MCF 10A (cell line): Measurements from ENCODE around the gene SEZ6L. TPM values are rescaled to one million over a fixed set of nuclear protein-coding genes. Genes with fewer than 3 reads are reported as not detected.

Source experiments
- BruUV-seq: library from RNA; stranded (reverse); fragments of 400-500 nt; replicated peaks from 2 replicates; lab custom pipeline; 2021; lab: Mats Ljungman, UMichigan
- CTCF ChIA-PET: fragments of 300-600 bp; sonication (Branson Sonifier 250); formaldehyde crosslinking; extraction: SDS; loops from one replicate; lab custom pipeline; 2021; ENCODE audit warnings: antibody characterized with exemption, inconsistent platforms; lab: Yijun Ruan, JAX
- POLR2A ChIA-PET: fragments of 300-600, 350-650 bp; sonication (Branson Sonifier 250); formaldehyde crosslinking; extraction: SDS; loops from one replicate; lab custom pipeline; 2020; ENCODE audit warnings: antibody characterized with exemption, inconsistent platforms; lab: Yijun Ruan, JAX
- DNase-seq: peaks from one replicate; pipeline ENCODE4 v3.0.0-alpha.2; 2018; ENCODE audit not compliant: unreplicated experiment
- H3K27ac Mint-ChIP-seq: one replicate; pipeline ENCODE4 v1.8.0; 2022; ENCODE audit warnings: mild to moderate bottlenecking, low read depth, mixed read lengths; ENCODE audit not compliant: unreplicated experiment
- H3K27me3 Mint-ChIP-seq: one replicate; pipeline ENCODE4 v1.8.0; 2022; ENCODE audit warnings: mixed read lengths; ENCODE audit not compliant: insufficient read depth, unreplicated experiment
- H3K36me3 Mint-ChIP-seq: one replicate; pipeline ENCODE4 v1.8.0; 2022; ENCODE audit warnings: mild to moderate bottlenecking, moderate library complexity, mixed read lengths; ENCODE audit not compliant: insufficient read depth, unreplicated experiment
- H3K4me1 Mint-ChIP-seq: one replicate; pipeline ENCODE4 v1.8.0; 2022; ENCODE audit warnings: mixed read lengths; ENCODE audit not compliant: insufficient read depth, unreplicated experiment
- H3K4me3 Mint-ChIP-seq: one replicate; pipeline ENCODE4 v1.8.0; 2022; ENCODE audit warnings: mild to moderate bottlenecking, moderate library complexity, mixed read lengths; ENCODE audit not compliant: unreplicated experiment
- H3K9me3 Mint-ChIP-seq: one replicate; pipeline ENCODE4 v1.8.0; 2022; ENCODE audit warnings: mixed read lengths; ENCODE audit not compliant: unreplicated experiment
- CTCF ChIP-seq: fragments of 200-600 bp; IDR thresholded peaks from one replicate; pipeline ENCODE4 v1.8.0; 2022; ENCODE audit warnings: antibody characterized with exemption, mild to moderate bottlenecking; ENCODE audit not compliant: unreplicated experiment
- intact Hi-C: fragments of 100-400 bp; cut with micrococcal nuclease; formaldehyde crosslinking; loops from 2 replicates; pipeline ENCODE4 v1.14.1; 2022
- total RNA-seq: library from RNA; stranded (reverse); gene quantifications from 2 replicates; pipeline ENCODE4 v1.2.3, GENCODE V29; 2022

SEZ6L gene
- total RNA-seq, 1 experiment from 2014 or later: not detected

DNA sequence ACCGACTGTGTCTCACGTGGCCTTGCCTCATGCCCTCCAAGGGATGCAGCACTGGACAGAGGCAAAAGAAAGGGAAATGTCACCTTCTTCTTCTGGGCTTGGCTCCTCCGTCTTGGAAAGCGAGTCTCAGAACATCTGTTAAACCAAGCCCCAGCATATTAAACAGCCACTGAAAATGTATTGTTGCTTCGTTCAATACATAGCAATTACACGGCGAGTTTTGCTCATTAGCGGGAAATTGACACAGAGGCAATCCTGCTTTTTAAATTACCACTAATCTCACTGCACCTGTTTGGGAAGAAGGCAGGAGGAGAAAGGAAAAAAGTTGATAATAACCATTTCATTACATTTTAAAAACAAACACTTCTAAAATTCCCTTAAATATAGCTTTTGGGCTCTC lies 72.1 kb downstream of the SEZ6L start:
- Mint-ChIP-seq H3K27me3 (peaks cover 62% of the 10 kb centered on the region), H3K9me3 (no peaks in the 10 kb centered on the region), H3K4me1 (no peaks in the 10 kb centered on the region)

DNA sequence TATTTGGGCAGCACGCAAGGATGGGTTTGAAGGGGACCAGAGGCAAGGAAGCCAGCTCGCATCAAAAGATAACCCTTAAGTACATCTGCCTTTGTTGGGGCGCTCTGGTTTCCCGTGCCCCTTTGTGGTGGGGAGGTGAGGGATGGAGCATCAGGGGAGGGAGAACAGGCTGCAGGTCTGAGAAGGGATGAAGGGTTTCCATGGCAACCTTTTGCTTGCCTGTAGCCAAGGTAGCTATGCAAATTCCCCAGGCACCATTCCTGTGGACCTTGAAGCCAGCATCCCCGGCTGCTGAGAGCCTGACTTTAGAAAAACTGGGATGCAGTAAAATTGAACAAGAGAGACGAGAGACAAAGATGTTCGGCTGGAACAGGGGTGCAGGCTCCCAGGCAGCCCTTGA lies 75.7 kb downstream of the SEZ6L start:
- H3K9me3 Mint-ChIP-seq: no peaks in the 10 kb centered on the region
- ChIA-PET CTCF (no interaction called here), POLR2A (no interaction called here)
- H3K27me3 Mint-ChIP-seq: peaks cover 64% of the 10 kb centered on the region
- H3K4me3 Mint-ChIP-seq: no peak overlapping the region
- DNase-seq: no peak
- intact Hi-C loops: no loop called here
- no peak overlapping the region for H3K27ac Mint-ChIP-seq
- no peaks in the 10 kb centered on the region for H3K36me3 Mint-ChIP-seq
- BruUV-seq: no TSS peak
- no peak for TF ChIP-seq CTCF
- no peaks in the 10 kb centered on the region for H3K4me1 Mint-ChIP-seq

More for the DNA sequence above, 72.1 kb downstream of the SEZ6L start:
- DNase-seq: no peak
- Mint-ChIP-seq H3K36me3 (no peaks in the 10 kb centered on the region), H3K27ac (no peak overlapping the region), H3K4me3 (no peak overlapping the region)
- intact Hi-C loops: no loop called here
- no TSS peak for BruUV-seq
- no peak for TF ChIP-seq CTCF
- CTCF ChIA-PET: no interaction called here
- POLR2A ChIA-PET: no interaction called here

- intact Hi-C loops: no loop called here
- Mint-ChIP-seq H3K27ac (no peak overlapping the region), H3K4me1 (no peaks in the 10 kb centered on the region), H3K36me3 (no peaks in the 10 kb centered on the region), H3K4me3 (no peak overlapping the region), H3K9me3 (no peaks in the 10 kb centered on the region), H3K27me3 (peaks cover 64% of the 10 kb centered on the region)
- no peak for DNase-seq
- no TSS peak for BruUV-seq
- no peak for TF ChIP-seq CTCF
- POLR2A ChIA-PET: no interaction called here
- CTCF ChIA-PET: interaction anchor here (0.5 to 0.7 kb wide), 2 partner anchors 20 to 87 kb away, joined by 3 read pairs; no protein-coding TSS in a partner anchor
Measured at GRCh38 chr22:26246552-26246951, 77.3 kb downstream of the SEZ6L start.

- H3K36me3 Mint-ChIP-seq: no peaks in the 10 kb centered on the region
- TF ChIP-seq CTCF: no peak
- H3K4me3 Mint-ChIP-seq: no peak overlapping the region
- H3K9me3 Mint-ChIP-seq: no peaks in the 10 kb centered on the region
- ChIA-PET CTCF (interaction anchor here (0.6 kb wide), 1 partner anchor 136 kb away, joined by 6 read pairs; no protein-coding TSS in a partner anchor), POLR2A (no interaction called here)
- BruUV-seq: no TSS peak
- H3K27me3 Mint-ChIP-seq: peaks cover 30% of the 10 kb centered on the region
- no peak for DNase-seq
- no peaks in the 10 kb centered on the region for H3K4me1 Mint-ChIP-seq
- no peak overlapping the region for H3K27ac Mint-ChIP-seq
- intact Hi-C loops: no loop called here
Measured at GRCh38 chr22:26251869-26252268, 82.6 kb downstream of the SEZ6L start.
